Activated naive CD8-positive, alpha-beta T cell treated with anti-CD3 and anti-CD28 coated beads for 36 hours (primary cell): ENCODE data around the gene WDR70. TPM values are rescaled to one million over a fixed set of nuclear protein-coding genes. Genes with fewer than 3 reads are reported as not detected.
"Not testable (repeated sequence)": the region's sequence is repeated elsewhere in the genome, so short reads cannot be mapped to it uniquely, and the experiment has no call there.

Experiments used
- DNase-seq: peaks from one replicate; pipeline ENCODE4 v3.0.0; 2021
- H3K27ac Mint-ChIP-seq: one replicate; pipeline ENCODE4 v1.8.0; 2022; ENCODE audit warnings: mild to moderate bottlenecking, moderate library complexity, mixed read lengths
- H3K27me3 Mint-ChIP-seq: one replicate; pipeline ENCODE4 v1.8.0; 2022; ENCODE audit warnings: mild to moderate bottlenecking, mixed read lengths
- H3K36me3 Mint-ChIP-seq: one replicate; pipeline ENCODE4 v1.8.0; 2021; ENCODE audit warnings: mild to moderate bottlenecking, mixed read lengths
- H3K4me1 Mint-ChIP-seq: one replicate; pipeline ENCODE4 v1.8.0; 2021; ENCODE audit warnings: mixed read lengths
- H3K4me3 Mint-ChIP-seq: one replicate; pipeline ENCODE4 v1.8.0; 2022; ENCODE audit warnings: mild to moderate bottlenecking, moderate library complexity, mixed read lengths
- H3K9me3 Mint-ChIP-seq: one replicate; pipeline ENCODE4 v1.8.0; 2022; ENCODE audit warnings: mixed read lengths
- total RNA-seq, 2 experiments: library from RNA; stranded (reverse); gene quantifications; one replicate each; pipeline ENCODE4 v1.2.3, GENCODE V29; 2021

WDR70 gene
- total RNA-seq, 2 experiments from 2014 or later, result 36.2 to 36.8 TPM

GRCh38 chr5:37674361-37674760 lies 295.2 kb downstream of the WDR70 start:
- not testable (repeated sequence) for DNase-seq, H3K27ac Mint-ChIP-seq, H3K27me3 Mint-ChIP-seq, H3K4me3 Mint-ChIP-seq
- Mint-ChIP-seq H3K4me1 (peaks cover 18% of the 10 kb centered on the region), H3K9me3 (peaks cover 14% of the 10 kb centered on the region), H3K36me3 (peaks cover 28% of the 10 kb centered on the region)

- H3K36me3 Mint-ChIP-seq, result peaks cover 54% of the 10 kb centered on the region
- H3K4me3 Mint-ChIP-seq, H3K4me1 Mint-ChIP-seq, DNase-seq, H3K27me3 Mint-ChIP-seq, H3K27ac Mint-ChIP-seq: not testable (repeated sequence)
- peaks cover 34% of the 10 kb centered on the region for H3K9me3 Mint-ChIP-seq
These were observed 300.2 kb downstream of the WDR70 start for GRCh38 chr5:37679326-37679725.

GRCh38 chr5:37679903-37680302 lies 300.8 kb downstream of the WDR70 start:
- H3K27ac Mint-ChIP-seq, H3K4me3 Mint-ChIP-seq, H3K27me3 Mint-ChIP-seq, H3K4me1 Mint-ChIP-seq, DNase-seq: not testable (repeated sequence)
- H3K36me3 Mint-ChIP-seq, result peaks cover 58% of the 10 kb centered on the region
- peaks cover 33% of the 10 kb centered on the region for H3K9me3 Mint-ChIP-seq

GRCh38 chr5:37683072-37683471 lies 304.0 kb downstream of the WDR70 start:
- Mint-ChIP-seq H3K9me3 (peaks cover 26% of the 10 kb centered on the region), H3K27ac (no peak overlapping the region), H3K4me3 (no peak overlapping the region), H3K27me3 (no peaks in the 10 kb centered on the region), H3K36me3 (peaks cover 57% of the 10 kb centered on the region), H3K4me1 (no peaks in the 10 kb centered on the region)
- no peak for DNase-seq

- Mint-ChIP-seq H3K27ac (no peak overlapping the region), H3K4me3 (no peak overlapping the region), H3K9me3 (peaks cover 27% of the 10 kb centered on the region), H3K36me3 (peaks cover 61% of the 10 kb centered on the region), H3K4me1 (no peaks in the 10 kb centered on the region), H3K27me3 (no peaks in the 10 kb centered on the region)
- DNase-seq, result no peak
These were observed 306.1 kb downstream of the WDR70 start for GRCh38 chr5:37685211-37685610.

GRCh38 chr5:37685816-37686215 lies 306.7 kb downstream of the WDR70 start:
- DNase-seq, result no peak
- Mint-ChIP-seq H3K27ac (no peak overlapping the region), H3K9me3 (peaks cover 28% of the 10 kb centered on the region), H3K36me3 (peaks cover 58% of the 10 kb centered on the region), H3K4me3 (no peak overlapping the region), H3K4me1 (no peaks in the 10 kb centered on the region), H3K27me3 (no peaks in the 10 kb centered on the region)

GRCh38 chr5:37688925-37689324 lies 309.8 kb downstream of the WDR70 start:
- not testable (repeated sequence) for H3K27ac Mint-ChIP-seq, DNase-seq, H3K4me1 Mint-ChIP-seq, H3K4me3 Mint-ChIP-seq, H3K27me3 Mint-ChIP-seq
- peaks cover 40% of the 10 kb centered on the region for H3K36me3 Mint-ChIP-seq
- peaks cover 24% of the 10 kb centered on the region for H3K9me3 Mint-ChIP-seq

GRCh38 chr5:37694333-37694732 lies 315.2 kb downstream of the WDR70 start:
- H3K27ac Mint-ChIP-seq, H3K27me3 Mint-ChIP-seq, DNase-seq, H3K4me1 Mint-ChIP-seq, H3K4me3 Mint-ChIP-seq: not testable (repeated sequence)
- Mint-ChIP-seq H3K9me3 (peaks cover 31% of the 10 kb centered on the region), H3K36me3 (peaks cover 33% of the 10 kb centered on the region)

- Mint-ChIP-seq H3K27me3 (no peaks in the 10 kb centered on the region), H3K36me3 (peaks cover 28% of the 10 kb centered on the region), H3K4me3 (no peak overlapping the region), H3K9me3 (peaks cover 29% of the 10 kb centered on the region), H3K4me1 (no peaks in the 10 kb centered on the region), H3K27ac (no peak overlapping the region)
- DNase-seq, result no peak
These were observed 315.7 kb downstream of the WDR70 start for GRCh38 chr5:37694867-37695266.

- Mint-ChIP-seq H3K36me3 (peaks cover 23% of the 10 kb centered on the region), H3K9me3 (peaks cover 23% of the 10 kb centered on the region), H3K27ac (no peak overlapping the region), H3K4me1 (no peaks in the 10 kb centered on the region), H3K4me3 (no peak overlapping the region), H3K27me3 (no peaks in the 10 kb centered on the region)
- DNase-seq, result no peak
These were observed 316.5 kb downstream of the WDR70 start for GRCh38 chr5:37695647-37696046.

- no peaks in the 10 kb centered on the region for H3K27me3 Mint-ChIP-seq
- peaks cover 18% of the 10 kb centered on the region for H3K9me3 Mint-ChIP-seq
- no peak overlapping the region for H3K27ac Mint-ChIP-seq
- H3K4me3 Mint-ChIP-seq, result no peak overlapping the region
- H3K36me3 Mint-ChIP-seq, result peaks cover 23% of the 10 kb centered on the region
- H3K4me1 Mint-ChIP-seq, result no peaks in the 10 kb centered on the region
- no peak for DNase-seq
These were observed 317.3 kb downstream of the WDR70 start for GRCh38 chr5:37696190-37697021.

- H3K27ac Mint-ChIP-seq, result no peak overlapping the region
- DNase-seq, result no peak
- H3K4me3 Mint-ChIP-seq, result no peak overlapping the region
- no peaks in the 10 kb centered on the region for H3K27me3 Mint-ChIP-seq
- no peaks in the 10 kb centered on the region for H3K9me3 Mint-ChIP-seq
- no peaks in the 10 kb centered on the region for H3K4me1 Mint-ChIP-seq
- peaks cover 34% of the 10 kb centered on the region for H3K36me3 Mint-ChIP-seq
These were observed 322.8 kb downstream of the WDR70 start for GRCh38 chr5:37701868-37702267.

GRCh38 chr5:37703841-37704241 lies 324.7 kb downstream of the WDR70 start:
- peaks cover 29% of the 10 kb centered on the region for H3K36me3 Mint-ChIP-seq
- no peak for DNase-seq
- H3K4me1 Mint-ChIP-seq, result no peaks in the 10 kb centered on the region
- H3K4me3 Mint-ChIP-seq, result no peak overlapping the region
- H3K27me3 Mint-ChIP-seq, result no peaks in the 10 kb centered on the region
- no peaks in the 10 kb centered on the region for H3K9me3 Mint-ChIP-seq
- H3K27ac Mint-ChIP-seq, result no peak overlapping the region

- Mint-ChIP-seq H3K9me3 (no peaks in the 10 kb centered on the region), H3K4me3 (no peak overlapping the region), H3K36me3 (peaks cover 29% of the 10 kb centered on the region), H3K4me1 (no peaks in the 10 kb centered on the region), H3K27ac (no peak overlapping the region), H3K27me3 (no peaks in the 10 kb centered on the region)
- no peak for DNase-seq
These were observed 325.3 kb downstream of the WDR70 start for GRCh38 chr5:37704406-37704805.

GRCh38 chr5:37709020-37709419 lies 329.9 kb downstream of the WDR70 start:
- Mint-ChIP-seq H3K4me1 (peaks cover 4% of the 10 kb centered on the region), H3K36me3 (peaks cover 29% of the 10 kb centered on the region), H3K9me3 (no peaks in the 10 kb centered on the region), H3K4me3 (no peak overlapping the region), H3K27me3 (no peaks in the 10 kb centered on the region), H3K27ac (no peak overlapping the region)
- DNase-seq, result no peak

- Mint-ChIP-seq H3K9me3 (no peaks in the 10 kb centered on the region), H3K27ac (peak overlapping the region; percentile 30), H3K4me1 (peaks cover 4% of the 10 kb centered on the region), H3K4me3 (no peak overlapping the region), H3K36me3 (peaks cover 15% of the 10 kb centered on the region), H3K27me3 (no peaks in the 10 kb centered on the region)
- DNase-seq, result no peak
These were observed 331.8 kb downstream of the WDR70 start for GRCh38 chr5:37710965-37711364.
